HG02840 (cell line): Measurements from ENCODE around the gene CRTC2.
"Not testable (repeated sequence)": the region's sequence is repeated elsewhere in the genome, so short reads cannot be mapped to it uniquely, and the experiment has no call there.

Experiments used
- ATAC-seq: cut with Tn5 transposase; IDR thresholded peaks from one replicate; pipeline ENCODE4 v1.9.1; 2021; ENCODE audit warnings: mild to moderate bottlenecking, moderate library complexity, moderate number of reproducible peaks; ENCODE audit not compliant: unreplicated experiment, low FRiP score

CRTC2 gene

GRCh38 chr1:153905908-153906307, 52.5 kb downstream of the CRTC2 start:
- not testable (repeated sequence) for ATAC-seq

DNA sequence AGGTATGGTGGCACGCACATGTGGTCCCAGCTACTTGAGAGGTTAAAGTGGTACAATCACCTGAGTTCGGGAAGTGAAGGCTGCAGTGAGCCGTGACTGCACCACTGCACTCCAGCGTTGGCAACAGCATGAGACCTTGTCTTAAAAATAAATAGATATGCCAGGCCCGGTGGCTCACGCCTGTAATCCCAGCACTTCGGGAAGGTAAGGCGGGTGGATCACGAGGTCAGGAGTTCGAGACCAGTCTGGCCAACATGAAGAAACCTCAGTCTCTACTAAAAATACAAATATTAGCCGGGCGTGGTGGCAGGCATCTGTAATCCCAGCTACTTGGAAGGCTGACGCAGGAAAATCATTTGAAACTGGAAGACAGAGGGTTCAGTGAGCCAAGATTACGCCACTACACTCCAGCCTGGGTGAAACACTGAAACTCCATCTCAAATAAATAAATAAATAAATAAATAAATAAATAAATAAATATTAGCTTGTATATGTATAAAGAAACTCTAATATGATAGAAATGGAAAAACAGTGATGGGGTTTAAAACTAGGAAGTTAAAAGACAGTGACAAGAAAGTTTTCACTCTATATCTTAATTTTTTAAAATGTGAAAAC, 54.5 kb downstream of the CRTC2 start:
- no peak for ATAC-seq

DNA sequence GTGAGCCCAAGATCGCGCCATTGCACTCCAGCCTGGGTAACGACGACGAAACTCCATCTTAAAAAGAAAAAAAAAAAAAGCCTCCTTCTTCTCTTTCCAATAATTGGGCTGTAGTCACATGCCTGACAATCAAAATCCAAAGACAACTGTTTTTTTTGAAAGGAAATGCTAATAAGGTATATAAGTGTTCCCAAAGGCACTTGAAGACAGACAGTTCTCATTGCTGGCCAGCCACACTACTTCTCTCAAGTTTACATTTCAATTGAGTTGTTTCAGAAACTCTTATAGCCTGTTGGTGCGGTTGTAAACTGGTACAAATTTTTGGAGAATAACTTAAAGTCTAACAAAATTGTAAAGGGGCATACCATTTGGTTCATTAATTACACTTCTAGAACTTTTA, 58.9 kb downstream of the CRTC2 start:
- ATAC-seq, result no peak
